Osteocyte (in vitro differentiated cells): ENCODE results near the gene CCDC194. TPM values are rescaled to one million over a fixed set of nuclear protein-coding genes. Genes with fewer than 3 reads are reported as not detected.
A peak's percentile ranks its signal among the peaks of the same experiment; 100 is the strongest.

Source experiments
- DNase-seq: peaks from one replicate; pipeline ENCODE4 v3.0.0; 2021; ENCODE audit warnings: mixed read lengths; ENCODE audit not compliant: unreplicated experiment; ENCODE audit errors: extremely low spot score
- H3K27ac Mint-ChIP-seq: one replicate; pipeline ENCODE4 v1.8.0; 2021; ENCODE audit warnings: mild to moderate bottlenecking, mixed read lengths; ENCODE audit not compliant: unreplicated experiment
- H3K27me3 Mint-ChIP-seq: one replicate; pipeline ENCODE4 v1.8.0; 2021; ENCODE audit warnings: mixed read lengths; ENCODE audit not compliant: unreplicated experiment
- H3K36me3 Mint-ChIP-seq: one replicate; pipeline ENCODE4 v1.8.0; 2021; ENCODE audit warnings: mixed read lengths; ENCODE audit not compliant: unreplicated experiment
- H3K4me1 Mint-ChIP-seq: one replicate; pipeline ENCODE4 v1.8.0; 2021; ENCODE audit warnings: mixed read lengths; ENCODE audit not compliant: unreplicated experiment
- H3K4me3 Mint-ChIP-seq: one replicate; pipeline ENCODE4 v1.8.0; 2021; ENCODE audit warnings: mild to moderate bottlenecking, moderate library complexity, mixed read lengths; ENCODE audit not compliant: unreplicated experiment
- H3K9me3 Mint-ChIP-seq: one replicate; pipeline ENCODE4 v1.8.0; 2021; ENCODE audit warnings: mixed read lengths; ENCODE audit not compliant: unreplicated experiment
- CTCF ChIP-seq: fragments of 200-600 bp; sonication (generic); IDR thresholded peaks from 2 replicates; pipeline ENCODE4 v1.5.0; 2021; ENCODE audit warnings: antibody characterized with exemption, mild to moderate bottlenecking, moderate library complexity
- total RNA-seq: library from RNA; stranded (reverse); gene quantifications from 2 replicates; pipeline ENCODE4 v1.2.1, GENCODE V29; 2021

Gene CCDC194
- total RNA-seq, 1 donor from 2014 or later: not detected

DNA sequence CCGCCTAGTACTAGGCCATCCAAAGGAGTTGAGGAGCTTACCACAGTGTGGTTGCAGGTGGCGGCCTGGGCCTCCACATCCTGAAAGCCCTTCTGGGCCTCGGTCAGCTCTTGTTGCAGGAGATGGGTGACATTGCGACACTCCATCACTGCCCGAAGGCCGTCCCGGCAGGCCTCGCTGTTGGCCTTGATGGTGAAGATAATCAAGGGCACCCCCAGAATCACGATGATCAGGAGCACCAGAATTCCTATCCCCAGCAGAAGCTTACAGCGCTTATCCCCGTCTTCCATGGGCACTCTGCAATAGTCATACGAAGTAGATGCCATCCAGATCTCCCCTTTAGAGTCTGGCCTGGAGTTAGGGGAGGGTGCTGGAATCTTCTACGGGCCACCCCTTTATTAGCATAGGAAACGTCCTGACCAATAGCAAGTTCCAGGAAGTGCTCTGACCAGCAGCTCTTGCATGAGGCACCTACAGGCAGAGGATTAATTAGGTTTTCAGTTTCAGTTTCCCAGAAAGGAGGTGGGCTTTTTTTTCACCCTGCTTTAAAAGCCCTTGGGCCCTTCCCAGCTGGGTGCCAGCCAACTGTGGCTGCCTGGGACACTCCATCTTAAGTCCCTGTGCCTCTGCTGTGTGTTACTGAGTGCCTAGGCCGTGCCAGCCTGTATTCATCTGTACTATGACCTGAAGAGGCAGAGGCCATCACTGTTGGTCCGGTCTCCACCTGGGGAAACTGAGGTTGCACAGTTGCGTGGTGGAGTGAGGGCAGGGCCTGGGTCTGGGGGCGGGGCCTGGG lies 11.5 kb upstream of the CCDC194 start, which contains the start of gene BST2:
BST2 (minus strand) TSS at position 381 of the 796 bp plus-strand sequence; CDS start at position 326, 55 bp downstream.
- Mint-ChIP-seq H3K4me1 (peaks cover 18% of the 10 kb centered on the region), H3K27me3 (peaks cover 4% of the 10 kb centered on the region), H3K36me3 (no peaks in the 10 kb centered on the region), H3K9me3 (no peaks in the 10 kb centered on the region), H3K27ac (peak within 1 kb of the TSS; percentile 47), H3K4me3 (no peak within 1 kb of the TSS)
- TF ChIP-seq CTCF: no peak
- no peak for DNase-seq

DNA sequence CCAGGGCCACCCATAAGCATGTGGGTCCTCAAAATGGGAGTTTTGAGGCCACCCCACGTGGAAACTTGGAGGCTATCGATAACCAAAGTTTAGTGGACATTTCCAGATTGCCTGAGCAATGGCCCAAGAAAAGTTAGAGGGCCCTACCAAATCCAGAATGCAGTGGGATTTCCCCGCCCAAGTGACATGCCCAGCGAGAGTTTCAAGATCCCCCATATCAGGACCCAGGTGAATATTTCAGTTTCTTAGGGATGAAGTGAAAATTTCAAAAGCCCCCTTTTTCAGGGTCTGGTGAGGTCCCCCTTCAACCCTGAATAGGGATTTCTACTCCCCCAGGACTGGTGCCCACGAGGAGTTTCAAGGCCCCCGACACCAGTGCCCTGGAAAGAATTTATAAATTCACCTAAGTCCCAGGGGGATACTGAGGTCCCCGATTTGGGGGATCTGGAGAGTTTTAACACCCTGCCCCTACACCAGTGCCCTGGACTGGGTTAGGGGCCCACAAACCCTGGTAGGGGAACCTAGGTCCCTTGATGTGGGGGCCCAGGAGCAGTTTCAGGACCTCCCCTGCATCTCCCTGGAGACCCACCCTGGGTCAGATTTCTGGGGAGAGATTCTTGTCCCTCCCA lies 10.7 kb upstream of the CCDC194 start:
- Mint-ChIP-seq H3K4me3 (no peak overlapping the region), H3K27ac (no peak overlapping the region), H3K36me3 (no peaks in the 10 kb centered on the region), H3K27me3 (peaks cover 4% of the 10 kb centered on the region), H3K4me1 (peaks cover 18% of the 10 kb centered on the region), H3K9me3 (no peaks in the 10 kb centered on the region)
- DNase-seq: no peak
- no peak for TF ChIP-seq CTCF

DNA sequence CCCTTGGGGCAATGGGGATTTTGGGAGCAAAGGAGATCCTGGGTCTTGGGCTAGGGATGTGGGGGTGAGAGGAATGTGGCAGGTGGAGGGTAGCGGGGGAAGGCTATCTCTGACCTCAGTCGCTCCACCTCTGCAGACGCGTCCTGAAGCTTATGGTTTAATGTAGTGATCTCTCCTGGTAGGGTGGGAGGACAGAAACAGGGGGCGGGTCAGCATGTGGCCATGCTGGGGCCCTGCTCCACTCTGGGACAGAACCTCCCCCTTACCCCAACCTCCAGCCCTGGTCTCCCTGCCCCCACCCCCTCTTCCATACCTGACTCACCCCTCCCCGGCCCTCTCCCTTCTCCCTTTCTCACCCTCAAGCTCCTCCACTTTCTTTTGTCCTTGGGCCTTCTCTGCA lies 10.0 kb upstream of the CCDC194 start:
- Mint-ChIP-seq H3K4me1 (peaks cover 18% of the 10 kb centered on the region), H3K27me3 (peaks cover 4% of the 10 kb centered on the region), H3K27ac (no peak overlapping the region), H3K9me3 (no peaks in the 10 kb centered on the region), H3K4me3 (no peak overlapping the region), H3K36me3 (no peaks in the 10 kb centered on the region)
- DNase-seq: no peak
- no peak for TF ChIP-seq CTCF

DNA sequence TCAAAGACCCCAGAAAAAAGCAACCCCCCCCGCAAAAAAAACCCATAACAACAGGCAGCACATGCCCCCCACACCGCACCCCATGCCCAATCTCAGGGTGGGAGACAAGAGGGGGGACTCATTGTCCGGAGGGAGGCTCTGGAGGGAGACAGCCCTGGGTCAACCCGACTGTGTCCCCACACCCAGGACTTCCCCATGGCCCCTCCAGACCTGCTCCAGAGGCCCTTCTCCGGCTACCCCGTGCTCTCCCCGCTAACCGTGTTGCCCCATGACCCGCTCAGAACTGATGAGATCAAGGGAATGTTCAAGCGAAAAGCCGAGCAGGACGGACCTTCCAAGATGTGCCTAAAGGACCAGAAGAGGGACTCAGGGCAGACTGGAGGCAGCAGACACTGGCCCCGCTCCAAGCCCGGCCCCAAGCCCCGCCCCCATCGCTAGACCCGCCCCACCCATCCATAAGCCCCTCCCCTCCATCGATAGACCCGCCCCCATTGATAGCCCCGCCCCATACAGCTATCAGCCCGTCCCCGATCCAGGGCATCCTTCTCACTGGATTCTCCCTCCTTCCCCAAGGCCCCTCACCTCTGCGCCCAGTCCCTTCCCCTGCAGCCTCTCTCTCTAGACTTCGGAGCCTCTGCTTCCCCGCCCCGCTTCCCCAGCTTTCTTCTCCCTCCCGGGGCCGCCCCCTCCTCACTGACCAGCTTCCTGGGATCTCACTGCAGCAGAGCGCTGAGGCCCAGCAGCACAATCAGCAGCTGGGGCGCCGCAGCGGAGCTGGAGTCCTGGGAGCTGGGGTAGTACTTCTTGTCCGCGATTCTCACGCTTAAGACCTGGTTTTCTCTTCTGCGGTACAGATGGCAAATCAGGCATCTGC lies 9.2 kb upstream of the CCDC194 start:
- H3K4me1 Mint-ChIP-seq: peaks cover 18% of the 10 kb centered on the region
- no peak for TF ChIP-seq CTCF
- no peak overlapping the region for H3K4me3 Mint-ChIP-seq
- H3K9me3 Mint-ChIP-seq: no peaks in the 10 kb centered on the region
- no peak overlapping the region for H3K27ac Mint-ChIP-seq
- DNase-seq: no peak
- peaks cover 4% of the 10 kb centered on the region for H3K27me3 Mint-ChIP-seq
- no peaks in the 10 kb centered on the region for H3K36me3 Mint-ChIP-seq
